Stimulated activated naive CD4-positive, alpha-beta T cell treated with Interleukin-2 at 50 U/mL for 16 hours (primary cell): ENCODE data around the gene SPDYE6.
A peak's percentile ranks its signal among the peaks of the same experiment; 100 is the strongest.
"Not testable (repeated sequence)": the region's sequence is repeated elsewhere in the genome, so short reads cannot be mapped to it uniquely, and the experiment has no call there.

Source experiments
- DNase-seq: peaks from one replicate; lab custom pipeline; 2025; lab: John Stamatoyannopoulos, UW

Gene SPDYE6

GRCh38 chr7:102356344-102356743 is at the start of gene SPDYE6:
TSS of gene SPDYE6 (minus strand) at chr7:102356444. CDS start at chr7:102356023, 421 bp downstream.
- DNase-seq = not testable (repeated sequence)

GRCh38 chr7:102404862-102405188 is 48.6 kb upstream of the SPDYE6 start:
- DNase-seq = not testable (repeated sequence)

- DNase-seq = peak; percentile 30
These were observed 48.0 kb upstream of the SPDYE6 start for GRCh38 chr7:102404005-102404861.

- DNase-seq = no peak
These were observed 47.3 kb upstream of the SPDYE6 start for GRCh38 chr7:102403563-102403962.

- no peak for DNase-seq
These were observed 44.1 kb upstream of the SPDYE6 start for GRCh38 chr7:102400360-102400759.

- no peak for DNase-seq
These were observed 42.3 kb upstream of the SPDYE6 start for GRCh38 chr7:102398543-102398942.

GRCh38 chr7:102396710-102397019 is 40.4 kb upstream of the SPDYE6 start:
- DNase-seq = no peak

GRCh38 chr7:102395873-102396709 is 39.8 kb upstream of the SPDYE6 start, which contains the start of gene PRKRIP1:
TSS of gene PRKRIP1 (plus strand) at chr7:102396363. CDS start at chr7:102396412, 49 bp downstream.
- peak; percentile 86 for DNase-seq

- no peak for DNase-seq
These were observed 39.3 kb upstream of the SPDYE6 start for GRCh38 chr7:102395592-102395872.

- no peak for DNase-seq
These were observed 37.2 kb upstream of the SPDYE6 start for GRCh38 chr7:102393467-102393866.

GRCh38 chr7:102392330-102392729 is 36.1 kb upstream of the SPDYE6 start:
- no peak for DNase-seq

- peak; percentile 56 for DNase-seq
These were observed 34.6 kb upstream of the SPDYE6 start for GRCh38 chr7:102390697-102391484.

- DNase-seq = no peak
These were observed 33.6 kb upstream of the SPDYE6 start for GRCh38 chr7:102389810-102390209.

GRCh38 chr7:102387064-102387463 is 30.8 kb upstream of the SPDYE6 start:
- DNase-seq = no peak

GRCh38 chr7:102381696-102382425 is 25.6 kb upstream of the SPDYE6 start:
- not testable (repeated sequence) for DNase-seq

GRCh38 chr7:102380837-102381236 is 24.6 kb upstream of the SPDYE6 start:
- not testable (repeated sequence) for DNase-seq

- no peak for DNase-seq
These were observed 20.8 kb upstream of the SPDYE6 start for GRCh38 chr7:102376964-102377466.

- not testable (repeated sequence) for DNase-seq
These were observed 16.6 kb upstream of the SPDYE6 start for GRCh38 chr7:102372796-102373195.

- not testable (repeated sequence) for DNase-seq
These were observed 13.8 kb upstream of the SPDYE6 start for GRCh38 chr7:102370038-102370437.

GRCh38 chr7:102365390-102365789 is 9.1 kb upstream of the SPDYE6 start:
- DNase-seq = not testable (repeated sequence)

GRCh38 chr7:102364394-102364886 is 8.2 kb upstream of the SPDYE6 start:
- DNase-seq = not testable (repeated sequence)
